Activated naive CD4-positive, alpha-beta T cell treated with anti-CD3 and anti-CD28 coated beads, Interleukin-2, amount 50 U/mL, for 72 hours (primary cell): ENCODE measurements around the gene RAB19. TPM values are rescaled to one million over a fixed set of nuclear protein-coding genes. Genes with fewer than 3 reads are reported as not detected.
A peak's percentile ranks its signal among the peaks of the same experiment; 100 is the strongest.
"Not testable (repeated sequence)": the region's sequence is repeated elsewhere in the genome, so short reads cannot be mapped to it uniquely, and the experiment has no call there.

ENCODE experiments used
- ATAC-seq, 2 donors: fragments of 150-1000 bp; cut with Tn5 transposase; 2 replicates each; pipeline ENCODE4 v1.10.0; 2021; ENCODE audit warnings: mild to moderate bottlenecking in 2 of 2, moderate library complexity in 2 of 2
- DNase-seq, 2 donors: peaks; one replicate each; pipeline ENCODE4 v3.0.0; 2021 to 2022; ENCODE audit warnings: low spot score in 2 of 2
- H3K27ac Mint-ChIP-seq, 2 donors: one replicate each; pipeline ENCODE4 v1.8.0; 2022; ENCODE audit warnings: mild to moderate bottlenecking in 2 of 2, mixed read lengths in 2 of 2
- H3K36me3 Mint-ChIP-seq, 2 donors: one replicate each; pipeline ENCODE4 v1.8.0; 2022; ENCODE audit warnings: mixed read lengths in 2 of 2
- H3K9me3 Mint-ChIP-seq, 2 donors: one replicate each; pipeline ENCODE4 v1.8.0; 2022; ENCODE audit warnings: mixed read lengths in 2 of 2
- total RNA-seq, 2 donors: library from RNA; stranded (reverse); gene quantifications; one replicate each; pipeline ENCODE4 v1.2.3, GENCODE V29; 2022

RAB19 gene
- total RNA-seq, 2 donors from 2014 or later: 5.0 to 9.1 TPM

DNA sequence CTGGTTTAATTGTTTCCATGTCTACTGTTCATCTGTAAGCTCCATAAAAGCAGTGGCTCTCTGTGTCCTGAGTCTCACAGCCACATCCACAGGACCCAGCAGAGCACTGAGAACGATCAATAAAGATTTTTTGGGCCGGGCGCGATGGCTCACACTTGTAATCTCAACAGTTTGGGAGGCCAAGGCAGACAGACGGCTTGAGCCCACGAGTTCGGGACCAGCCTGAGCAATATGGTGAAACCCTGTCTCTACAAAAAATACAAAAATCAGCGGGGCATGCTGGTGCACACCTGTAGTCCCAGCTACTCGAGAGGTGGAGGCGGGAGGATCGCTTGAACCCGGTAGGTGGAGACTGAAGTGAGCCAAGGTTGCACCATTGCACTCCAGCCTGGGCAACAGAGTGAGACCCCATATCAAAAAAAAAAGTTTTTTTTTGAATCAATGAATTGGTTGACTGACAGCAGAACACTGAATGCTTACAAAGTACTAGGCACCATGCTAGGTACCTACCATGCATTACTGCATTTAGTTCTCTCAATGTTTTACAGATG is 10.0 kb upstream of the RAB19 start:
- ATAC-seq (no peak), DNase-seq (no peak)
- Mint-ChIP-seq H3K27ac (no peak overlapping the region), H3K36me3 (peaks cover 5 to 16% of the 10 kb centered on the region in 2 donors), H3K9me3 (no peaks in the 10 kb centered on the region)

- Mint-ChIP-seq H3K36me3 (peaks cover 5 to 16% of the 10 kb centered on the region in 2 donors), H3K27ac (peak within 1 kb of the TSS; percentile 88 to 91), H3K9me3 (no peaks in the 10 kb centered on the region)
- peak; percentile 90 for DNase-seq
- ATAC-seq: peak; percentile 93 to 95
These were observed 5.8 kb upstream of the RAB19 start, which contains the start of gene SLC37A3 for GRCh38 chr7:140397784-140398750. Gene SLC37A3 (minus strand): TSS chr7:140398530. CDS start chr7:140382526, 16,004 bp downstream.

- H3K36me3 Mint-ChIP-seq: peaks cover 7 to 19% of the 10 kb centered on the region in 2 donors
- H3K27ac Mint-ChIP-seq: peak overlapping the region; percentile 55 to 88
- no peak for DNase-seq
- ATAC-seq: no peak
- no peaks in the 10 kb centered on the region for H3K9me3 Mint-ChIP-seq
These were observed 5.0 kb upstream of the RAB19 start for GRCh38 chr7:140398821-140399220.

DNA sequence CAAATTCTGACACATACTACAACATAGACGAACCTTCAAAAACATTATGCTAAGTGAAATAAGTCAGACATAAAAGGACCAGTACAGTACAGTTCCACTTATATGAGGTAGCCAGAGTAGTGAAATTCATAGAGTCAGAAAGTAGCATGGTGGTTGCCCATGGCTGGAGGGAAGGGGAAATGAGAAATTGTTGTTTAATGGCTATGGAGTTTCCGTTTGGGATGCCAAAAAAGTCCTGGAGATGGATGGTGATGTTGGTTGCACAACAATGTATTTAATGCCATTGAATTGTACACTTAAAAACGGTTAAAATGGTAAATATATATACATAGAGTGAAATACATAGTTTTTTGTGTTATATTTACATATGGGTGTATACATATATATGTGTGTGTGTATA is 3.5 kb upstream of the RAB19 start:
- peaks cover 15 to 30% of the 10 kb centered on the region in 2 donors for H3K36me3 Mint-ChIP-seq
- no peak for DNase-seq
- no peaks in the 10 kb centered on the region for H3K9me3 Mint-ChIP-seq
- H3K27ac Mint-ChIP-seq: no peak overlapping the region
- no peak for ATAC-seq

- peak; percentile 23 to 49 for ATAC-seq
These were observed 1.6 kb upstream of the RAB19 start for GRCh38 chr7:140402178-140402835.

DNA sequence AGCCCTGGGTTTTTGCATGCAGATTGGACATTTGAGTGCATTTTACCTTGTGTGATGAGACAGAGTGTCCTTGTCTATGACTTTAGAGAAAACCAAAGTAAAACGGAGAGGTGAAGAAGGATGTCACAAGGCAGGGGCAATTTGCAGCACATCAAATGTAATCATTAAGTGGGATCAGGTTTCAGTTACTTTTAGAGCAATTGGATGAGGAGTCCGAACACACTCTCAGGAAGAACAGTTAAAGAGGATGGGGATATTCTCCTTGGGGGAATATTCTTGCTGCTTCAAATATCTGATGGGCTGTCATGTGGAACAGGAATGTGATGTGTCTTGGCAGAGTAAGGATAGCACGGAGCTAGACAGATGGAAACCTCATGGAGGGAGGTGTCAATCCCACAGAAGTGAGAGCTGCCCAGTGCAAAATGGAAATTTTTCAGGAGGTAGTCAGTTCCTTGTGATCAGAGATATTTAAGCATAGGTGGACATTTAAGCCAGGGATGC is 757 bp downstream of the RAB19 start:
- H3K36me3 Mint-ChIP-seq: peaks cover 15 to 20% of the 10 kb centered on the region in 2 donors
- peak overlapping the region in 1 of 2 donors; percentile 98 for H3K27ac Mint-ChIP-seq
- no peaks in the 10 kb centered on the region for H3K9me3 Mint-ChIP-seq
- ATAC-seq: no peak
- no peak for DNase-seq

More at GRCh38 chr7:140402178-140402835, 1.6 kb upstream of the RAB19 start:
- peaks cover 17 to 24% of the 10 kb centered on the region in 2 donors for H3K36me3 Mint-ChIP-seq
- peak overlapping the region; percentile 62 to 98 for H3K27ac Mint-ChIP-seq
- no peak for DNase-seq
- no peaks in the 10 kb centered on the region for H3K9me3 Mint-ChIP-seq

GRCh38 chr7:140415361-140415760 is 11.5 kb downstream of the RAB19 start:
- ATAC-seq (no peak), DNase-seq (no peak)
- Mint-ChIP-seq H3K9me3 (no peaks in the 10 kb centered on the region), H3K27ac (peak overlapping the region in 1 of 2 donors; percentile 4), H3K36me3 (peaks cover 0 to 4% of the 10 kb centered on the region in 2 donors)

GRCh38 chr7:140415816-140416215 is 12.0 kb downstream of the RAB19 start:
- DNase-seq, H3K9me3 Mint-ChIP-seq, ATAC-seq, H3K36me3 Mint-ChIP-seq, H3K27ac Mint-ChIP-seq: not testable (repeated sequence)

DNA sequence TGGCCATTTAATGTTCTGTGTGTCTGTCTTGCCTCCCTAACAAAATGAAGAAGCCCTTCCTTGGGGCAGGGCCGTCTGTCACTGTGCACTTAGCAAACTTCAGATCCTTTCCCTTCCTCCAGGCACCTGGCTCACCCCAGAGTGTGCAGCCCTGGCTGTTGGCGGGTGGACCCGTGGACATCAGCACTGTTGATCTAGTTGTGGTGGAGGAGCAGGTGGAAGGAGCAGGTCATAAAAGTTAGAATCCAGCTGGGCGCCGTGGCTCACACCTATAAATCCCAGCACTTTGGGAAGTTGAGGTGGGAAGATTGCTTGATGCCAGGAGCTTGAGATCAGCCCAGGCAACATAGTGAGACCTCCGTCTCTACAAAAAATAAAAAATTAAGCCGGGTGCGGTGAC is 12.7 kb downstream of the RAB19 start:
- no peak for DNase-seq
- peak overlapping the region in 1 of 2 donors; percentile 55 for H3K27ac Mint-ChIP-seq
- H3K36me3 Mint-ChIP-seq: no peaks in the 10 kb centered on the region
- H3K9me3 Mint-ChIP-seq: no peaks in the 10 kb centered on the region
- no peak for ATAC-seq

GRCh38 chr7:140417456-140418155 is 13.7 kb downstream of the RAB19 start:
- no peak for ATAC-seq
- no peak for DNase-seq
- Mint-ChIP-seq H3K27ac (no peak overlapping the region), H3K36me3 (no peaks in the 10 kb centered on the region), H3K9me3 (no peaks in the 10 kb centered on the region)

GRCh38 chr7:140418156-140418472 is 14.3 kb downstream of the RAB19 start:
- DNase-seq, H3K27ac Mint-ChIP-seq, ATAC-seq: not testable (repeated sequence)

DNA sequence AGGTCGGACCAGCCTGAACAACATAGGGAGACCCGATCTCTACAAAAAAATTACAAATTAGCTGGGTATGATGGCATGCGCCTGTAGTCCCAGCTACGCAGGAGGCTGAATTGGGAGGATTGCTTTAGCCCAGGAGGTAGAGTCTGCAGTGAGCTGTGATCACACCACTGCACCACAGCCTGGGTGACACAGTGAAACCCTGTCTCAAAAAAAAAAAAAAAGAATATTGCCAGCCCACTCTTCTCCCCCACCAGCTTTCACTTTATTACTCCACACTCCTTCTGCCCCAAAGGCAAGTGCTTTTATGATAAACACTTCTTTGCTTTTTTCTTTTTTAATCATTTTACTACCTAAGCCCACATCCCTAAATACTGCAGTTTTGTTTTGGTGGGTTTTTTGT is 14.8 kb downstream of the RAB19 start:
- Mint-ChIP-seq H3K36me3 (no peaks in the 10 kb centered on the region), H3K27ac (no peak overlapping the region), H3K9me3 (no peaks in the 10 kb centered on the region)
- ATAC-seq (no peak), DNase-seq (no peak)

More at GRCh38 chr7:140418156-140418472, 14.3 kb downstream of the RAB19 start:
- H3K9me3 Mint-ChIP-seq, H3K36me3 Mint-ChIP-seq: not testable (repeated sequence)

GRCh38 chr7:140421521-140421920 is 17.7 kb downstream of the RAB19 start:
- ATAC-seq (no peak), DNase-seq (no peak)
- no peaks in the 10 kb centered on the region for H3K9me3 Mint-ChIP-seq
- peaks cover 0 to 4% of the 10 kb centered on the region in 2 donors for H3K36me3 Mint-ChIP-seq
- H3K27ac Mint-ChIP-seq: no peak overlapping the region

- Mint-ChIP-seq H3K9me3 (no peaks in the 10 kb centered on the region), H3K27ac (no peak overlapping the region), H3K36me3 (peaks cover 0 to 4% of the 10 kb centered on the region in 2 donors)
- no peak for DNase-seq
- no peak for ATAC-seq
These were observed 19.6 kb downstream of the RAB19 start for GRCh38 chr7:140423501-140423900.

- Mint-ChIP-seq H3K27ac (no peak overlapping the region), H3K36me3 (peaks cover 0 to 4% of the 10 kb centered on the region in 2 donors), H3K9me3 (no peaks in the 10 kb centered on the region)
- no peak for ATAC-seq
- DNase-seq: no peak
These were observed 21.9 kb downstream of the RAB19 start for GRCh38 chr7:140425718-140426117.

GRCh38 chr7:140426130-140426529 is 22.3 kb downstream of the RAB19 start:
- H3K36me3 Mint-ChIP-seq: peaks cover 0 to 4% of the 10 kb centered on the region in 2 donors
- no peak for DNase-seq
- no peaks in the 10 kb centered on the region for H3K9me3 Mint-ChIP-seq
- H3K27ac Mint-ChIP-seq: no peak overlapping the region
- ATAC-seq: no peak
